Amniotic epithelial cell (primary cell): ENCODE results near the gene FABP3.
"Not testable (repeated sequence)": the region's sequence is repeated elsewhere in the genome, so short reads cannot be mapped to it uniquely, and the experiment has no call there.

Experiments used
- DNase-seq: peaks from one replicate; pipeline ENCODE4 v3.0.0-alpha.2; 2010; ENCODE audit warnings: low read depth

The FABP3 gene

GRCh38 chr1:31398246-31398645 lies 25.4 kb upstream of the FABP3 start:
- no peak for DNase-seq

- peak; percentile 45 for DNase-seq
Measured at GRCh38 chr1:31397360-31398095, 24.7 kb upstream of the FABP3 start.

- peak; percentile 67 for DNase-seq
Measured at GRCh38 chr1:31396633-31397351, 23.9 kb upstream of the FABP3 start.

GRCh38 chr1:31394584-31395193 lies 21.8 kb upstream of the FABP3 start:
- DNase-seq = peak; percentile 51

- DNase-seq = no peak
Measured at GRCh38 chr1:31393463-31393862, 20.6 kb upstream of the FABP3 start.

- DNase-seq = no peak
Measured at GRCh38 chr1:31390071-31390470, 17.2 kb upstream of the FABP3 start.

GRCh38 chr1:31389616-31390015 lies 16.7 kb upstream of the FABP3 start:
- DNase-seq = no peak

- peak; percentile 31 for DNase-seq
Measured at GRCh38 chr1:31387612-31388011, 14.7 kb upstream of the FABP3 start.

GRCh38 chr1:31386576-31387243 lies 13.8 kb upstream of the FABP3 start:
- not testable (repeated sequence) for DNase-seq

GRCh38 chr1:31383967-31384366 lies 11.1 kb upstream of the FABP3 start:
- DNase-seq = no peak

- DNase-seq = no peak
Measured at GRCh38 chr1:31382379-31382989, 9.6 kb upstream of the FABP3 start.

- no peak for DNase-seq
Measured at GRCh38 chr1:31381394-31382294, 8.8 kb upstream of the FABP3 start.

- DNase-seq = no peak
Measured at GRCh38 chr1:31380181-31380580, 7.3 kb upstream of the FABP3 start.

GRCh38 chr1:31378001-31378400 lies 5.1 kb upstream of the FABP3 start:
- DNase-seq = no peak

- no peak for DNase-seq
Measured at GRCh38 chr1:31377364-31377863, 4.5 kb upstream of the FABP3 start.

- peak; percentile 88 for DNase-seq
Measured at GRCh38 chr1:31376375-31377134, 3.7 kb upstream of the FABP3 start.

- peak; percentile 32 for DNase-seq
Measured at GRCh38 chr1:31374511-31375196, 1.8 kb upstream of the FABP3 start.

- DNase-seq = no peak
Measured at GRCh38 chr1:31373897-31374486, 1.1 kb upstream of the FABP3 start.

- DNase-seq = no peak
Measured at GRCh38 chr1:31372751-31373055, 173 bp downstream of the FABP3 start.
